HG03039 (cell line): ENCODE results near the gene TSPAN1.

ENCODE experiments used
- ATAC-seq: cut with Tn5 transposase; IDR thresholded peaks from one replicate; pipeline ENCODE4 v1.9.1; 2021; ENCODE audit warnings: mild to moderate bottlenecking, moderate library complexity; ENCODE audit not compliant: unreplicated experiment

TSPAN1 gene

DNA sequence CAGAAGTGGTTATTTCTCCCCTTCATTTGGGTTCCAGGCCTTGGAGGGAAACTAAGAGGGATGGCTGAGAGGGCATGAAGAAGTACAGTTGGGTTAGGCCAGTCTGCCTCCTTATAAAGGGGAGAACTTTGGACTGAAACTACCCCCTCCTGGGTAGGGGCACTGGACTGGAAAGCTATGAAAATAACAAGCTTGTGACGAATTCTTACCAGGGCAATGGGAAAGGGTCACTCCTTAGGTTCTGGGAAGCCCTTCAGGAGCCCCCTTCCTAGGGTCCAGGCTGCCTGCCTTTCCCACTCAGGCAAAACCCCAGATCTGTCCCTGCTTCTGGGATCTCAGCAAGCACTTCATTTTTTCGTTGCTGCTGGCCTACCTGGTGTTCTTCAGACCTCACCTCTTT, 11.2 kb downstream of the TSPAN1 start:
- ATAC-seq = no peak

DNA sequence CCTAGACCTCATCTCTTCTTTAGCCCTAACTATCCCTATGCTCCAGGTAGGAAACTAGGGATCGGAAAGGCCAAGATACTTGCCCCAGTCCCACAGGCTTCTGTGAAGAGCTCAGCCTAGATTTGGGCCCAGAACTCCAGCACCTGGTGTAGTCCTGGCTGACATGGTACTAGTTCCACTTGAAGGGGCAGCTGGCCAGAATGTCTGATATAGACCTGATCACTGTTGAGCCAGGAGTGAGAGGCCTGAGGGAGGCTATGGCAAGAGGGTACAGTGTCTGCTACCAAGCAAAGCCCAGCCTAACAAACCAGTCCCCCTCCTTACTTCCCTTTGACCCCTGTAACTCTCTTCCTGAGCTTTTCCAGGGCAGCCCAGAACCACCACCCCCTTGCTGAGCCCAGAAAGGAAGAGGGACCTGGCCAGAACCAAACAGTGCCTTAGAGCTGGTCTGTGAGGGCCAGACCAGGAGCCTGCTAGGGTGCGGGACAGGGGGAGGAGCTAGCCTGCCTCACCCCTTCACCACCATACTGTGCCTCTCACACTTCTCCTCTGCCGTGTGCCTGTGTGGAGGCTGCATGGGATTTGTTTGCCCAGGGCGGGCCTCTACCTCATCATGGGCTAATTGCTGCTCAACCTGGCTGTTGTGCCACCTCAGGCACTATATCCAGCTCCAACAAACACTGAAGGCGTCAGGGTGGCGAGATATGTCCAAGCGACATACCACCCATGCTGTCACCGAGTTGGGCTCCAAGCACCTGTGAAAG, 12.4 kb downstream of the TSPAN1 start:
- ATAC-seq = no peak

DNA sequence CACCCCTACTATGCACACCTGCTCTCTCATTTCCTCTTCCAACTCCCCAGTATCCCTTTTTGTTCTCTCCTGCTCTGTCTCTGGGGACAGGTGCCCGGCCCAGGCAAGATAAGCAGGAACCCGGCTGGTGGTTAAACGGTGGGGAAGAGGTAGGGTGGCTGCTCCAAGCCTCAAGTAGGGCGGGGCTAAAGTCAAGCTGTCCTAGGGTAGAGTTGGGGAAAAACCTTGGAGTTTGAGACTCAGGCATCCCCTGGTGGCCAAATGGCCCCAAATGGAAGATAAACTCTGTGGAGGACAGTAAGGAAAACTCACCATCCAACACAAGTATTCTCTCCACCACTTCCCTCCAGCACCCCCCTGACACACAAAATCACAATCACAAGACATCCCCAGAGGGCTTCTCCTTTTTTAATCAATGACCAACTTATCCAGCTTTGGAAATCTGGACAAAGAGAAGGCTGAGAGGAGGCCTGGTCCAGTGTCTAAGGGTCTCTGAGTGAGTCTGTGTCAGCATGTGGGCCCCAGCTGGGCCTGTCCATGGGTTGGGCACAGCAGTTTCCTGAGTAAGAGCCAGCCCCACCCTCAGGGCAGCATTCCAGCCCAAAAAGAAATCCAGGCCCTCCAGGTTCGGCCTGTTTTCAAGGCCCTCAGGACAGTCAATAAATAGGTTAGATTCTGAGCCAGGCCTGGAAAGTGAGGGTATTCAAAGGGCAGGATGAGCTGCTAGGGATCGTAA, 13.6 kb downstream of the TSPAN1 start:
- no peak for ATAC-seq

DNA sequence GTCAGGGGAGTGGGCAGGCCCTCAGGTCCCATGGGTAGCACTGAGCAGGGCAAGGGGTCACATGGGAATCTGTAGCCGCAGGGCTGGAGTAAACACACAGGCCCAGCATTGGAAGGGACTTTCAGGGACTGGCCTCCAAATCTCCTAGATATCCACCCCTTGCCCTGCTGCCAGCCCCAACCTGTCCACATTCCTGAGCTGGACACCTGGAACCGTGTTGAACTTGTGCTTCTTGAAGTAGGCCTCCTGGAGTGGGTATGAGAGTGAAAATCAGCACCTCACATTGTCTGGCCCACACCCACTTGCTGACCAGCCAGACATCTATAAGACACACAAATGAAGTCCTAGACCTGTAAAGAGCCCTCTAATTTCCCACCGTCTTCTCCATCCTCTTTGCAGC, 15.7 kb downstream of the TSPAN1 start:
- no peak for ATAC-seq

DNA sequence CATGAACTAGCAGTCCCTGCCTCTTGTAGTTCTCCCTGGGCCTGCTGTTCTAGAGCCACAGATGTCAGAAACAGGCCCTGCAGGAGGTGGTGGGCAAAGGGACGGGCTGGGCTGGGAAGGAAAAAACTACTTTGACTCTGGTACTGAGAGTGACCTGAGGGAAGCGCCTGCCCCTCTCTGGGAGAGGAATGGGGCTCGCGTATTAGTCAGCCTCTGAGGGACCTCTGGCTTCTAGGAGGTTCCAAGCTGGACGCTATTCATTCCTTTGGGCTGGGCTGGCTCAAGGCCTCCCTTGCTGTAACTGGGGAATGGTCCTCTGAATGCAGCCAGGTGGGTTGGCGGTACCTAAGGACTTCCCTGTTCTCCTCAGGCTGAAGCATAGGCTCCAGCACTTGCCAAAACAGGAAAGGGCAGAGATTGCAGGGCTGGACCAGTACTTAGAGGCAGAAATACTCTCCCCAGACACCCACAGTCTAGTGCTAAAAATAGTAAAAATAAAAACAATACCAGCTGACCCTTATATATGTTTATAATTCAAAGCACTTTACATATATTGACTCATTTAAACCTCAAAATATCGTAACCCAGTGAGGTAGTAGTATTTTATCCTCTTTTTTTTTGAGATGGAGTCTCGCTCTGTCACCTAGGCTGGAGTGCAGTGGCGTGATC, 16.3 kb downstream of the TSPAN1 start:
- no peak for ATAC-seq

DNA sequence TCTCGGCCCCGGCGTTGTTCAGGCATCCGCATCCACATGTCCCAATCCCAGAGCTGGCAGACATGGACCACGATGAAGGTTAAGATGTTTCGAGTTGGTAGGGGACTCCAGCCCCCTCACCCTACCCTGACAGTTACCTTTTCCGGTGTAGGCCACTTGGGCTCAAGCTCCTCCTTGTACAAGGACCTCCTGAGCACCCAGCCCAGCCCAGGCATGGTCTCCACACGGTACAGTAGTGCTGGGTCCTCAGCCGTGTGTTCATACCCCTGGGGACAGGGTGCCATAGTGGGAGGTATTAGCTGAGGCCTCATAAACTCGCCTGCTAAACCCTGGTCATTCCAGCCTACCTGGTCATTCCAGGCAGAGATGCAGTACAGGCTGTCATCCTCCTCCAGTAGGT, 17.3 kb downstream of the TSPAN1 start:
- no peak for ATAC-seq

DNA sequence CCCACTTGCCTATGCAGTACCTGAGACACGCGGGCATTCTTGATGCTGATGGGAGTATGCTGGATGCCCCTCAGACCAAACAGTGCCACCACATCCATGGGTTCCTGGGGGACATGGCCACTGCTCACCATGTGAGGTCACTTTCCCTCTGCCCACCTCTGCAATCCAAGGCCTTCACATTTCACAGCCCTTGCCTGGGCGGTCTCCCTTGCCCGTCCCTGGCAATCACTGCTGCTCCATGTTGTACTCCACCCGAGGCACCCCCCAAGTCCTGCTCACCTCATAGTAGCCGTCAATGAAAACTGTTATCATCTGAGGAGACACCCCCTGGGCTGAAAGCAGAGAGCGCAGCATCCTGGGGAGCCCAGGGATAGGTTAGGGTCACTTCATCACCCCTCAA, 18.4 kb downstream of the TSPAN1 start:
- no peak for ATAC-seq

DNA sequence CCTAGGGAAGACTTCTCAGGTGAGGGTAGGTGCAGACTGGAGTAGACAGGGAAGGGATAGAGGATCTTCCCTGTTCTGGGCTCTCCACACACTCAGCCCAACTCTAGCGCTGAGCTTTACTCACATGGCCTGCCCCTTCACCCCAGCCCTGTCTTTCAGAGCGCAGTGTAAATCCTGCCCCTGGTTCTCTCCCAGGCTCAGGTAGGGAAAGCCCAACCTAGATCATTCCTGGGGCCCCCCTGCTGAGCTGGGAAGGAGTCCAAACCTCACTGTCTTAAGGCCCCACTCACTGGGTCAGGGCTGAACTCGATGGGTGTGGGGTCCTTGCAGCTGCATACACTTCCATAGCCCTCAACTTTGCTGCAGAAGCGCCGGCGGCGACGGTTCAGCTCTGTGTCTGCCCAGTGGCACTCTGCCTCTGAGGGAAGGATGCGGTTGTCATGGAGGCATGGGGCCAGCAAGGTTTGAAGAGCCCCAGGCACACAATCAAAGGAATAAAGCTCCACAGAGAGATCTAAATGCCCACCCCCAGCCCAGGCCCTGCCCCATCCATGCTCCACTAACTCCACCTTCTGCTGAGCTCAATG, 19.2 kb downstream of the TSPAN1 start:
- ATAC-seq = no peak

DNA sequence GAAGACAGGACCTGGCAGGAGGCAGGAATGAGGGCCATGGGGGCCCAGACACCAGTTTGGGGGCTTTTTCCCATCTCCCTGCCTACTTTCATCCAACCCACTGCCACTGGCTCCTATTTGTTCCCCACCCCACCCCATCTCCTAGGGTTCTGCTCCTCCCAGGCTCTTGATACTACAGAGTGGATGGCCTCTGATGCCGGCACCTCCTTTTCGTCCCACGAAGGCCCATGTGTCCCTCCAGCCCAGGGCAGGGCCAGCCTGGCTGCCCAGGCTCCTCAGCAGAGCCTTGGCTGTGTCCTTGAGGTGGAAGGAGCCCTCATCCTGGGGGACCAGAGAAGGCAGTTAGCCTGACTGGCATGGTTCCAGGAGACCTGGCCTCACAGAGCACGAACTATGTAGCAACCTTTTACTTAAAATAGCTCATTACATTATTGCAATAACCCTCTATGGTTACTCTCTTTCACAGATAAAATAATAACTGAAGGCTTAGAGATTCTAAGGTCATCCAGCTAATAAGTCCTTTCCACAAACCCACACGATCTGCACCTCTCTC, 19.8 kb downstream of the TSPAN1 start:
- no peak for ATAC-seq

DNA sequence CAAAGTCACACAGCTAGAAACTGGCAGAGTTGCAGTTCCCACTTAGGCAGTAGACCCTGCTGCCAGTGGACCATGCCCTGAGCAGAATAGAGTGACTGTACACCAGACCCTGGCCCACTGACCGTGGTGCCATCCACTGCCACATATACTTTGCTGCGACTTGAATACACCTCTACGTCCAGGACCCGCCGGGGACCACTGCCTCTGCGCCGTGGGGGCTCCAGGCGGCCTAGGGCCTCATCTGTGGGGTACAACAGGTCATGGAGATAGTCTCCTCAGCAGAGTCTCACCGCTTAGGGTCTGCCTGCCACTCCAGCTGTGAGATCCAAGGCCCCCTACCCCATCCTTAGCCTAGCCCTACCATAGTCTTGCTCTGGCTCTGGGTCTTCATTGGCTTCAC, 21.7 kb downstream of the TSPAN1 start:
- ATAC-seq = no peak

DNA sequence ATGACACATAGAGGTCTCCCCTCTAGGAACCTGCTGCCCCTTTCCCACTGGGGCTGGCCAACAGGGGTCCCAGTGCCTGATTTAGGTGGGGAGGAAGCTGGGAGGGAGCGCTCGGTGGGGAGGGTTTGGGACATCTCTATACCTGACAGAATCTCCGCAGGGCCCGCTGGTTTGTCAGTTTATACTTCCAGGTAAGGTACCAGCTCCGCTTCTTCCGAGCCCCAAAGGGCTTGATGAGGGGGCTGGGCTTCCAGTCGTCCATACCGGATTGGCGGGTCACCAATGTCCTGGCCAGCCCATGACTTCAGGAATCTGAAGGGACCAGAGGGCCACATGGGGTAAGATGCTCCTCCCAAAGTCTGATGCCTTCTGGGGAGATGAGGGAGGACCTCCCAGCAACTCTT, 22.7 kb downstream of the TSPAN1 start:
- ATAC-seq = no peak

DNA sequence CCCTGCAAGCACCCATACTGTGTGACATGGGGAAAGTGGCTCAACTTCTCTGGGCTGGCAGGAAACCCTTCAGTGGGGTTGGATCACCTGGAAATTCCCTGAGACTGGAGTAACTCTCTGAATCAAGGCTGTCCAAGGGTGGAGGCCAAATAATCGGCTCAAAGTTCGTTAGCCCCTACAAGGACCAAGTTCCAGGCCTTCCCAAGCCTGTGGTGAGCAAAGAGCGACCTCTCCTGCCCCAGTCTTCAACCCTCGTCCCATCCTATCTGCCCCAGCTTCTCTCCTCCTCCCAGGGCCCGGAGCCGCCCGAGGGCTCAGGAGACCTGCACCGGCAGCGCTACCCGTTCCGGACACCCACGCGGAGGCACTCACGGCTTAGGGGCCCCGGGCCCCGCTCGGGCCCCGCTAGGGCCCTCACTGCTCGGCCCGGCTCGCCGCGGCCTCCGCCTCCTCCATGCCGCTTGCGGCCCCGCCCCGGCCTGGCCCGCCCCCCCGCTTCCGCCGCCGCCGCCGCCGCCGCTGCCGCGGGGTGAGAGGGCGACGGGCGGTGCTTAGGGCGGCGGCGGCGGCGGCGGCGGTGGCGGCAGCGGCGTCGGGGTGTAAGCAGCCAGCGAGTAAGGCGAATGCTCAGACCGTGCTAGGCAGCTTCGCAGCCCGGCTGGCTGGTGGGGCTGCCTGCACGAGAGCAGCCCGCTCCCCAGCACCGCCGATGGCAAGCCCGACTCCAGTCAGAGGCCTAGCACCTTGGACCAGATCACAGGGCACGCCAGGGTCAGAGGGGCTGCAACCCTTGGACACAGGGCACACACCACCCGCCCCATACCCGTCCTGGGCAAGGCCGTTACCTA, 23.3 kb downstream of the TSPAN1 start, which contains the start of gene POMGNT1:
POMGNT1 (minus strand) TSS at position 471 of the 848 bp plus-strand sequence. CDS start 613 bp downstream, outside the sequence.
- ATAC-seq = peak; percentile 72

DNA sequence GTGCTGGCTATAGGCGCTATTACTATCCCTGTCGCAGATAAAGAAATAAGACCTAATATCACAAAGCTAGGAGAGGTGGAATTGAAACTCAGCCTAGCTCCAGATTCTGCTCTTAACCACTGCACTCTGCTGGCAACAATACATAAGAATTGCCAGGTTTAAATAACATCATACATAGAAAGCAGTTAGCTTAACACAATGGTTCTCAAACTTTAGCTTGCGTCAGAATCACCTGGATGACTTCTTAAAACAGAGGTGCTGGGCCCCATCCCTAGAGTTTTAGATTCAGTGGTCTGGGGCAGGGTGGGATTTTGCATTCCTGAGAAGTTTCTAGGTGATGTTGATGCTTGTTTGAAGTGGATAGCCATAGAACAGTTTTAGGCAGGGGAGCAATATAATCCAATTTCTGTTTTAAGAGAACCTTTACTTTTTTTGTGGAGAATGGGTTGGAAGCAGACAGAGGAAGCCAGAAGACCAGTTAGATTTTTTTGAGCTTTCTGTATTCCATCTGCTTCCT, 24.4 kb downstream of the TSPAN1 start:
- ATAC-seq = no peak

DNA sequence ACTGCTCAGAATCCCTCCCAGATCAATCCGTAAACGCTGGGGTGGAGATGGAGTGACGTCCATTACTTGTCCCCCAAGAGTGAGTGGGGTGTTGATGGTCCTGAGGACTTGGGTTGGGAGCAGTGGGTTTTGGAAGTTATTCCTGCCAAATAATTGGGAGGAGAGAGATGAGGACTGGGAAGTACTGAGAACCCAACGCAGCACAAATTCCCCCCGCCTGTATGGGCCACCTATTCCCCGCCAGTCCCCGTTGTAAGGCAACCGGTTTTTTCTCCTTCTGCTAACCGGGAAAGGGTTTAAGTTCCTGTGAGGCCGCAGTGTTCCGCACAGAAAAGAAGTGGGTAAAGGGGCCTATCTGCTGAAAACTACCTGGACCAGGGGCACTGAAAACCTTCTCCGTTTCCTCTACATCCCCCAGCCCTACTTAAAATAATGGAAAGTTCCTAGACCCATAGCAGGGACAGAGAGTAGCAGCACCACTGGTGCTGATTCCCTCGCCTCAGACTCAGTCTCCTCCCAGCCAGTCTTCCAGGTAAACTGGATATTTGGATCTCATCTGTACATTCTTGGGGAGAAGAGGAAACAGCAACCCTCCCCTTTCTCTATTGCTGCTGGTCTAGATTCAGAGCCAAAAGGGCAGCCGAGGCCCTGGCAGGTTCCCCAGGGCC, 29.0 kb downstream of the TSPAN1 start:
- ATAC-seq = no peak

DNA sequence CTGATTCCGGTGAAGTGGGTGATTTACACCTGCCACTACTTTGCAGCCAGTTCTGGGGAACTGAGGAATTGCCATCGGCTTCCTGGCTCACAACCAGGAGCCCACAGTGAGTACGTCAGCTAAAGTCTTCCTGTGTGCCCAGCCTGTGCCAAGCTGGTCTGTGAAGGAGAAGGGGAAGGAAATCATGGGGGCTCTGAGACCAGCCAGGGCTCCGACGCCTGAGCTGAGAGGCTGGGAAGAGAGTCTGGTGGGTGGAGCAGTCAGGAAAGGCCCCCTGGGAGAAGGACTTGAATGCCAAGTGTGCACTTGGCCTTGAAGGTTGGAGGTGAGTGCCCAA, 29.5 kb downstream of the TSPAN1 start:
- no peak for ATAC-seq

DNA sequence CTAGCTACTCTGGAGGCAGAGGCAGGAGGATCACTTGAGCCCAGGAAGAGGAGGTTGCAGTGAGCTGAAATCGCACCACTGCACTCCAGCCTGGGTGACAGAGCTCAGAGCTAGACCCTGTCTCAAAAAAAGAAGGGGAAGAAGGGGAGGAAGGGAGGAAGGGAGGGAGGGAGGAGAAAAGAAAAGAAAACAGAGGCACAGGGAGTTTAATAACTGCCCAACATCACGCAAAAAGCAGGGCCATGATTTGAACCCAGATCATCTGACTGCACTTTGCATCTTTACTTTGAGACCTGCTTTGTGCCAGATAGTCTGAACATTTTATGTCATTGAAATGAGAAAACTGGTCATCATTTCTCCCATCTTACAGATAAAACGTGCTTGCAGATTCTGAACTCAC, 30.3 kb downstream of the TSPAN1 start:
- no peak for ATAC-seq

DNA sequence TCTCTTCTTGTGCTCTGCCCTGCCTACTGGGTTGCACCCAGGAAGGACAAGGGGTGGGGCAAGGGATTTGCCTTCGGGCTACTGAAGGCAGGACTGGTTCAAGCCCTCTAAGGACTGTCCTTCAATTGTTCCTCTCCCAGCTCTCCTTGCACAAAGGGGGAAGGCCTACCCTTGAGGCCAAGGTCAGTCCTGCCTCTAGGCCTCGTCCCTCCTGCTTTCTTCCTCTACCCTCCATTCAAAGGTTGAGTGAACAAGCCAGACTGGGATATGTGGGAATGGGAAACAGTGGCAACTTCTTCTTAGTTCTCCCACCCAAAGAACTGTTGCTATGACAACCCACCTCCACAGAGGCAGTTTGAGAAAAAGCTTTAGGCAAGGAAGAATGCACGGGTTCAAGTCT, 30.9 kb downstream of the TSPAN1 start:
- ATAC-seq = no peak

DNA sequence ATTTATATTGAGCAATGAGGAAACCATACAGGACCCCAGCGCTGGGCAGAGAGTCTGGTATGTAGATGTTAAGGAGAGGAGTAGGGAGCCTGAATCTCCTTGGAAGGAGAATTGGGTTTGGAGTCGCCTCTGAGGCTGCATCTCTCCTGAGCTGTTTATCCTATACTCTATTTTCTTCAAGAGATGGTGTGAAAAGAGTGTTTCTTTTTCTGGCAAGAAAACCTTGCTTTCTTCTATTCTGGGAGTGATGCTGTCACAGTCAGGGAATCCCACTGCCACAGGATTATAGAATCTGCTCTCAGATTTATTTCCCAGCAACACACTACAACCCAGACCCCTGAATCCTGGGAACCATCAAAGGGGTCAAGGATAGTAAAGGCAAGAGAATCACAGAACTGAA, 31.5 kb downstream of the TSPAN1 start:
- no peak for ATAC-seq

DNA sequence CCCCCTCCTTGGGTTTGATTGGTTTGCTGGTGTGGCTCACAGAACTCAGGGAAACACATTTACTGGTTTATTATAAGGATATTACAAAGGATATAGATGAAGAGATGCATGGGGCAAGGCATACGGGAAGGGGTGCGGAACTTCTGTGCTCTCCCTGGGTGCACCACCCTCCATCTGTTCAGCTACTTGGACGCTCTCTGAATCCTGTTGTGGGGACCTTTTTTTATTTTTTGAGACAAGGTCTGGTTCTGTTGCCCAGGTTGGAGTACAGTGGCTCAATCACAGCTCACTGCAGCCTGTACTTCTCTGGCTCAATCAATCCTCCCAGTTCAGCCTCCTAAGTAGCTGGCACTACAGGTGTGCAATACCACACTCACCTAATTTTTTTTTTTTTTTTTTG, 35.7 kb downstream of the TSPAN1 start:
- no peak for ATAC-seq

DNA sequence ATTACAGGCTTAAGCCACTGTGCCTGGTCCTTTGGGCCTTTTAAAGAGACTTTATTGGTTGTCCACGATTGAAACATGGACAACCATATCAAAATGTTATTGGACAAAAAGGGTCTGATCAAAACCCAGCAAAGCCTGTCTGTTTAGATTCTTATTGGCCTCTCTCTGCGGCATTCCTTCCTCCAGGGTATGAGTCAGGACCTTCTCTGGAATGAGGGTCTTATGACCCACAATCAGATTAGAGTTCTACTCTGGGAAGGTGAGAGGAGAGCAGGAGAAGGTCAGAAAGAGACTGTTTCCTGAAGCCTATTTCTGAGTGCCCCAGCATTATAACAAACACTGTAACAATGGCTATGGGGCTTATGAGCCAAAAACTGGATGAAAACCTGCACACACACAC, 36.2 kb downstream of the TSPAN1 start:
- ATAC-seq = no peak
